SJCRH30 (cell line): ENCODE results near the gene RND1. TPM values are rescaled to one million over a fixed set of nuclear protein-coding genes. Genes with fewer than 3 reads are reported as not detected.

Experiments used
- DNase-seq, 2 experiments: peaks; one replicate each; pipeline ENCODE4 v3.0.0-alpha.2; 2015 to 2020
- H3K27ac ChIP-seq: fragments of 250-450 bp; sonication (Bioruptor Pico); 2 replicates; pipeline ENCODE4 v1.5.1; 2020; ENCODE audit warnings: mild to moderate bottlenecking, moderate library complexity
- H3K27me3 ChIP-seq: fragments of 250-450 bp; sonication (Bioruptor Pico); 2 replicates; pipeline ENCODE4 v1.5.1; 2020; ENCODE audit warnings: mild to moderate bottlenecking, moderate library complexity
- H3K36me3 ChIP-seq: fragments of 250-450 bp; sonication (Bioruptor Pico); 2 replicates; pipeline ENCODE4 v1.5.1; 2020; ENCODE audit warnings: mild to moderate bottlenecking, moderate library complexity
- H3K4me1 ChIP-seq: fragments of 250-450 bp; sonication (Bioruptor Pico); 2 replicates; pipeline ENCODE4 v1.5.1; 2020; ENCODE audit warnings: mild to moderate bottlenecking, moderate library complexity
- H3K4me3 ChIP-seq: fragments of 250-450 bp; sonication (Bioruptor Pico); 2 replicates; pipeline ENCODE4 v1.5.1; 2020; ENCODE audit warnings: mild to moderate bottlenecking, moderate library complexity
- H3K9me3 ChIP-seq: fragments of 250-450 bp; sonication (Bioruptor Pico); replicated peaks from 2 replicates; pipeline ENCODE4 v1.5.1; 2020; ENCODE audit warnings: mild to moderate bottlenecking, moderate library complexity
- total RNA-seq: library from RNA; depleted of rRNA; stranded (reverse); fragments of >200 nt; shearing (Covaris generic); gene quantifications from 2 replicates; pipeline ENCODE4 v1.2.3, GENCODE V29; 2014

The RND1 gene
- total RNA-seq, 1 experiment from 2014 or later: 0.10 TPM

- Histone ChIP-seq H3K36me3 (peaks cover 41% of the 10 kb centered on the region), H3K27me3 (no peaks in the 10 kb centered on the region), H3K9me3 (no peaks in the 10 kb centered on the region), H3K27ac (no peak overlapping the region), H3K4me3 (no peak overlapping the region), H3K4me1 (no peaks in the 10 kb centered on the region)
- no peak for DNase-seq
Measured at GRCh38 chr12:48827026-48827425, 38.6 kb downstream of the RND1 start.

GRCh38 chr12:48826209-48826855 lies 39.3 kb downstream of the RND1 start:
- DNase-seq: no peak
- Histone ChIP-seq H3K27ac (no peak overlapping the region), H3K4me3 (no peak overlapping the region), H3K27me3 (no peaks in the 10 kb centered on the region), H3K9me3 (no peaks in the 10 kb centered on the region), H3K36me3 (peaks cover 34% of the 10 kb centered on the region), H3K4me1 (no peaks in the 10 kb centered on the region)

- no peaks in the 10 kb centered on the region for H3K27me3 ChIP-seq
- DNase-seq: no peak
- no peak overlapping the region for H3K27ac ChIP-seq
- H3K4me3 ChIP-seq: no peak overlapping the region
- no peaks in the 10 kb centered on the region for H3K9me3 ChIP-seq
- H3K4me1 ChIP-seq: no peaks in the 10 kb centered on the region
- peaks cover 24% of the 10 kb centered on the region for H3K36me3 ChIP-seq
Measured at GRCh38 chr12:48824905-48825304, 40.8 kb downstream of the RND1 start.

- no peak overlapping the region for H3K27ac ChIP-seq
Measured at GRCh38 chr12:48824112-48824511, 41.6 kb downstream of the RND1 start.

GRCh38 chr12:48823281-48823680 lies 42.4 kb downstream of the RND1 start:
- Histone ChIP-seq H3K4me3 (no peak overlapping the region), H3K27ac (no peak overlapping the region), H3K27me3 (no peaks in the 10 kb centered on the region), H3K36me3 (peaks cover 12% of the 10 kb centered on the region), H3K9me3 (no peaks in the 10 kb centered on the region), H3K4me1 (no peaks in the 10 kb centered on the region)
- no peak for DNase-seq

More at GRCh38 chr12:48824112-48824511, 41.6 kb downstream of the RND1 start:
- no peak for DNase-seq
- no peaks in the 10 kb centered on the region for H3K27me3 ChIP-seq
- H3K9me3 ChIP-seq: no peaks in the 10 kb centered on the region
- H3K4me3 ChIP-seq: no peak overlapping the region
- H3K4me1 ChIP-seq: no peaks in the 10 kb centered on the region
- H3K36me3 ChIP-seq: peaks cover 20% of the 10 kb centered on the region

- H3K9me3 ChIP-seq: no peaks in the 10 kb centered on the region
- H3K4me1 ChIP-seq: no peaks in the 10 kb centered on the region; the same call in 1 of the 2 replicates
- no peak for DNase-seq
- peaks cover 11% of the 10 kb centered on the region; the same call in 1 of the 2 replicates for H3K36me3 ChIP-seq
- H3K27me3 ChIP-seq: no peaks in the 10 kb centered on the region; the same call in 1 of the 2 replicates
- H3K4me3 ChIP-seq: no peak overlapping the region
- no peak overlapping the region for H3K27ac ChIP-seq
Measured at GRCh38 chr12:48822711-48823110, 43.0 kb downstream of the RND1 start.

- no peaks in the 10 kb centered on the region; the same call in 1 of the 2 replicates for H3K27me3 ChIP-seq
- DNase-seq: no peak
- no peaks in the 10 kb centered on the region; the same call in 1 of the 2 replicates for H3K4me1 ChIP-seq
- no peak overlapping the region for H3K27ac ChIP-seq
- no peaks in the 10 kb centered on the region for H3K9me3 ChIP-seq
- peaks cover 5% of the 10 kb centered on the region; the same call in 1 of the 2 replicates for H3K36me3 ChIP-seq
- H3K4me3 ChIP-seq: no peak overlapping the region
Measured at GRCh38 chr12:48822139-48822538, 43.5 kb downstream of the RND1 start.

- H3K27me3 ChIP-seq: no peaks in the 10 kb centered on the region; the same call in 1 of the 2 replicates
- no peak overlapping the region for H3K4me3 ChIP-seq
Measured at GRCh38 chr12:48819986-48820725, 45.5 kb downstream of the RND1 start.

GRCh38 chr12:48818831-48819590 lies 46.7 kb downstream of the RND1 start:
- Histone ChIP-seq H3K27ac (no peak overlapping the region), H3K4me3 (peak overlapping the region; percentile 66), H3K4me1 (peaks cover 4% of the 10 kb centered on the region; the same call in 1 of the 2 replicates), H3K9me3 (no peaks in the 10 kb centered on the region), H3K36me3 (no peaks in the 10 kb centered on the region), H3K27me3 (no peaks in the 10 kb centered on the region; the same call in 1 of the 2 replicates)
- DNase-seq: peak; percentile 32 to 43

More at GRCh38 chr12:48819986-48820725, 45.5 kb downstream of the RND1 start:
- Histone ChIP-seq H3K36me3 (no peaks in the 10 kb centered on the region), H3K9me3 (no peaks in the 10 kb centered on the region), H3K4me1 (peaks cover 4% of the 10 kb centered on the region; the same call in 1 of the 2 replicates), H3K27ac (no peak overlapping the region)
- DNase-seq: no peak

- peaks cover 4% of the 10 kb centered on the region; the same call in 1 of the 2 replicates for H3K4me1 ChIP-seq
- H3K9me3 ChIP-seq: no peaks in the 10 kb centered on the region
- peak; percentile 73 for DNase-seq
- H3K36me3 ChIP-seq: no peaks in the 10 kb centered on the region
- no peak within 1 kb of the TSS for H3K27ac ChIP-seq
- peak within 1 kb of the TSS; percentile 66 for H3K4me3 ChIP-seq
- H3K27me3 ChIP-seq: no peaks in the 10 kb centered on the region; the same call in 1 of the 2 replicates
Measured at GRCh38 chr12:48817873-48818830, 47.5 kb downstream of the RND1 start, which contains the start of gene CACNB3. Gene CACNB3, plus strand, starts transcription at chr12:48818496. Its CDS starts 434 bp downstream, at chr12:48818930.

GRCh38 chr12:48816143-48816854 lies 49.4 kb downstream of the RND1 start:
- peaks cover 4% of the 10 kb centered on the region; the same call in 1 of the 2 replicates for H3K4me1 ChIP-seq
- H3K9me3 ChIP-seq: no peaks in the 10 kb centered on the region
- H3K4me3 ChIP-seq: peak overlapping the region; percentile 67
- DNase-seq: no peak
- no peaks in the 10 kb centered on the region for H3K36me3 ChIP-seq
- no peaks in the 10 kb centered on the region; the same call in 1 of the 2 replicates for H3K27me3 ChIP-seq
- no peak overlapping the region for H3K27ac ChIP-seq

GRCh38 chr12:48815126-48816110 lies 50.3 kb downstream of the RND1 start:
- Histone ChIP-seq H3K4me3 (peak overlapping the region; percentile 67), H3K4me1 (peaks cover 4% of the 10 kb centered on the region; the same call in 1 of the 2 replicates), H3K27me3 (no peaks in the 10 kb centered on the region; the same call in 1 of the 2 replicates), H3K9me3 (no peaks in the 10 kb centered on the region), H3K27ac (peak overlapping the region; percentile 27; the same call in 1 of the 2 replicates), H3K36me3 (no peaks in the 10 kb centered on the region)
- DNase-seq: peak; percentile 88 to 90
